Measurements from ENCODE around the gene TRIM14.

DNA sequence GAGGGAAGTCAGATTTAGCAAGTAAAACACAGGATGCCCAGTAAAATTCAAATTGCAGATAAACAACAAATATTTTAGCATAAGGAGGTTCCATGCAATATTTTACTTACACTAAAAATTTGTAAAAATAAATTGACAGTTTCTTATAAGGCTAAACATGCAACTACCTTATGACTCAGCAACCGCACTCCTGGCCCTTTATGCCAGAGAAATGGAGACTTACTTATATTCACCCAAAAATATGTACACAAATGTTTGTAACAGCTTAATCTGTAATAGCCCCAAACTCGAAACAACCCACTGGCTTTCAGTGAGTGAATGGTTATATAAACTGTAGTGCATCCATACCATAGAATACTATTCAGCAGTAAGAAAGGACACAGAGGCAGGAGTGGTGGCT is 28.6 kb upstream of the TRIM14 start:
- TF ChIP-seq EZH2phosphoT487 (conservative IDR thresholded peaks at IDR 0.05; ENCODE audit: low read length), result no peak
- TF ChIP-seq, protein P1, sequence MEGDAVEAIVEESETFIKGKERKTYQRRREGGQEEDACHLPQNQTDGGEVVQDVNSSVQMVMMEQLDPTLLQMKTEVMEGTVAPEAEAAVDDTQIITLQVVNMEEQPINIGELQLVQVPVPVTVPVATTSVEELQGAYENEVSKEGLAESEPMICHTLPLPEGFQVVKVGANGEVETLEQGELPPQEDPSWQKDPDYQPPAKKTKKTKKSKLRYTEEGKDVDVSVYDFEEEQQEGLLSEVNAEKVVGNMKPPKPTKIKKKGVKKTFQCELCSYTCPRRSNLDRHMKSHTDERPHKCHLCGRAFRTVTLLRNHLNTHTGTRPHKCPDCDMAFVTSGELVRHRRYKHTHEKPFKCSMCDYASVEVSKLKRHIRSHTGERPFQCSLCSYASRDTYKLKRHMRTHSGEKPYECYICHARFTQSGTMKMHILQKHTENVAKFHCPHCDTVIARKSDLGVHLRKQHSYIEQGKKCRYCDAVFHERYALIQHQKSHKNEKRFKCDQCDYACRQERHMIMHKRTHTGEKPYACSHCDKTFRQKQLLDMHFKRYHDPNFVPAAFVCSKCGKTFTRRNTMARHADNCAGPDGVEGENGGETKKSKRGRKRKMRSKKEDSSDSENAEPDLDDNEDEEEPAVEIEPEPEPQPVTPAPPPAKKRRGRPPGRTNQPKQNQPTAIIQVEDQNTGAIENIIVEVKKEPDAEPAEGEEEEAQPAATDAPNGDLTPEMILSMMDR (IDR thresholded peaks at IDR 0.05; ENCODE audit: insufficient read depth, low read length, poor library complexity, severe bottlenecking), result no peak

All from SU-DHL-6 (cell line).